H1 (cell line): ENCODE results near the gene DUSP23. TPM values are rescaled to one million over a fixed set of nuclear protein-coding genes. Genes with fewer than 3 reads are reported as not detected.

Source experiments
- CTCF ChIA-PET: fragments of 300-600 bp; sonication (Branson Sonifier 250); formaldehyde crosslinking; loops from one replicate; lab custom pipeline; 2021; ENCODE audit not compliant: partially characterized antibody; lab: Charles Lee
- POLR2A ChIA-PET: fragments of 300-600 bp; sonication (Branson Sonifier 250); formaldehyde crosslinking; loops from one replicate; lab custom pipeline; 2021; ENCODE audit warnings: inconsistent platforms; ENCODE audit not compliant: partially characterized antibody; lab: Charles Lee
- DNase-seq, 2 experiments: peaks; one replicate each; pipeline versions ENCODE4 v3.0.0 to v3.0.0-alpha.2; 2010 to 2022; ENCODE audit warnings: low spot score in 2 of 2, low read depth in 1 of 2, mixed read lengths in 1 of 2
- FAIRE-seq: peaks from 2 replicates; lab custom pipeline; 2011; peaks lifted over from hg19 to GRCh38; lab: Jason Lieb, UNC
- H2AFZ ChIP-seq: 2 replicates; pipeline ENCODE4 v1.8.1; 2012; ENCODE audit warnings: low read length, inconsistent platforms
- H2AK5ac ChIP-seq: 2 replicates; pipeline ENCODE4 v1.6.1; 2013; ENCODE audit warnings: low read depth, low read length
- H2BK120ac ChIP-seq: replicated peaks from 2 replicates; pipeline ENCODE3; 2013; ENCODE audit warnings: low read depth, low read length, inconsistent platforms
- H2BK12ac ChIP-seq: 2 replicates; pipeline ENCODE4 v1.6.1; 2013; ENCODE audit warnings: low read depth, low read length
- H2BK15ac ChIP-seq: 2 replicates; pipeline ENCODE4 v1.6.1; 2013; ENCODE audit warnings: low read length
- H2BK20ac ChIP-seq: 2 replicates; pipeline ENCODE4 v1.6.1; 2013; ENCODE audit warnings: low read length
- H2BK5ac ChIP-seq: 2 replicates; pipeline ENCODE4 v1.6.1; 2013; ENCODE audit warnings: low read depth, low read length
- H3K14ac ChIP-seq: 2 replicates; pipeline ENCODE4 v1.6.1; 2013; ENCODE audit warnings: inconsistent platforms; ENCODE audit not compliant: insufficient read length
- H3K18ac ChIP-seq: 2 replicates; pipeline ENCODE4 v1.6.1; 2013; ENCODE audit warnings: low read length; ENCODE audit errors: extremely low read depth
- H3K23ac ChIP-seq: 2 replicates; pipeline ENCODE4 v1.6.1; 2013; ENCODE audit warnings: inconsistent platforms; ENCODE audit not compliant: insufficient read length
- H3K23me2 ChIP-seq: 2 replicates; pipeline ENCODE4 v1.6.1; 2013; ENCODE audit warnings: low read depth, low read length
- H3K27ac ChIP-seq: 2 replicates; pipeline ENCODE4 v1.6.1; 2011; ENCODE audit warnings: low read depth, low read length, inconsistent platforms
- H3K27me3 ChIP-seq, 4 experiments: replicated peaks in 1 of 4; 1 replicate in 1 of 4; 2 replicates in 3 of 4; pipeline versions ENCODE4 v1.6.1 to v1.8.1; 2011 to 2013; ENCODE audit warnings: low read length in 3 of 4, mild to moderate bottlenecking in 3 of 4, inconsistent platforms in 2 of 4, mixed read lengths in 2 of 4, moderate library complexity in 1 of 4; ENCODE audit not compliant: control insufficient read depth in 3 of 4, insufficient read depth in 3 of 4; ENCODE audit errors: extremely low read depth in 1 of 4
- H3K36me3 ChIP-seq, 4 experiments: 2 replicates each; pipeline versions ENCODE4 v1.6.1 to v1.8.1; 2011 to 2013; ENCODE audit warnings: mild to moderate bottlenecking in 4 of 4, low read length in 3 of 4, moderate library complexity in 2 of 4, control low read depth in 1 of 4, inconsistent platforms in 1 of 4; ENCODE audit not compliant: insufficient read depth in 4 of 4, control insufficient read depth in 2 of 4
- H3K4ac ChIP-seq: replicated peaks from 2 replicates; pipeline ENCODE3; 2013; ENCODE audit warnings: low read length, low read depth, mixed read lengths, inconsistent platforms; ENCODE audit not compliant: insufficient read length
- H3K4me1 ChIP-seq, 4 experiments: replicated peaks in 1 of 4; 1 replicate in 1 of 4; 2 replicates in 3 of 4; pipeline versions ENCODE4 v1.6.1 to v1.8.1; 2011 to 2013; ENCODE audit warnings: low read length in 3 of 4, inconsistent platforms in 2 of 4, mixed read lengths in 1 of 4; ENCODE audit not compliant: insufficient read depth in 4 of 4, control insufficient read depth in 3 of 4
- H3K4me2 ChIP-seq, 2 experiments: 2 replicates each; pipeline versions ENCODE4 v1.6.1 to v1.8.1; 2011 to 2013; ENCODE audit warnings: low read depth in 2 of 2, low read length in 2 of 2, control low read depth in 1 of 2, inconsistent platforms in 1 of 2, mild to moderate bottlenecking in 1 of 2; ENCODE audit not compliant: insufficient read depth in 1 of 2
- H3K4me3 ChIP-seq, 4 experiments: fragments of 200-600, 300-600 bp in 1 of 4; sonication (generic), shearing (Covaris generic), sonication (Bioruptor Twin) in 1 of 4; 2 replicates each; pipeline versions ENCODE4 v1.5.1 to v1.8.1; 2011 to 2016; ENCODE audit warnings: low read length in 4 of 4, low read depth in 3 of 4, control low read depth in 2 of 4, inconsistent platforms in 2 of 4, mild to moderate bottlenecking in 2 of 4, mixed read lengths in 1 of 4, moderate library complexity in 1 of 4; ENCODE audit not compliant: insufficient read depth in 2 of 4; ENCODE audit errors: extremely low read depth in 1 of 4
- H3K56ac ChIP-seq: replicated peaks from 2 replicates; pipeline ENCODE3; 2013; ENCODE audit warnings: low read depth, mild to moderate bottlenecking, mixed read lengths, low read length, inconsistent platforms; ENCODE audit not compliant: insufficient read length
- H3K79me1 ChIP-seq: 2 replicates; pipeline ENCODE4 v1.6.1; 2013; ENCODE audit warnings: low read depth, low read length, control low read depth
- H3K79me2 ChIP-seq, 2 experiments: 2 replicates each; pipeline versions ENCODE4 v1.6.1 to v1.8.1; 2012 to 2013; ENCODE audit warnings: low read length in 2 of 2, mild to moderate bottlenecking in 2 of 2, inconsistent platforms in 1 of 2; ENCODE audit not compliant: insufficient read depth in 2 of 2, control insufficient read depth in 1 of 2
- H3K9ac ChIP-seq, 4 experiments: replicated peaks in 1 of 4; 1 replicate in 1 of 4; 2 replicates in 3 of 4; pipeline versions ENCODE4 v1.6.1 to v1.8.1; 2011 to 2013; ENCODE audit warnings: low read depth in 3 of 4, low read length in 3 of 4, control low read depth in 2 of 4, mild to moderate bottlenecking in 2 of 4, moderate library complexity in 2 of 4, inconsistent platforms in 1 of 4; ENCODE audit errors: extremely low read depth in 1 of 4
- H3K9me3 ChIP-seq, 2 experiments: 2 replicates each; pipeline versions ENCODE4 v1.6.1 to v1.8.1; 2012 to 2013; ENCODE audit warnings: mild to moderate bottlenecking in 2 of 2, moderate library complexity in 2 of 2, control low read depth in 1 of 2, inconsistent platforms in 1 of 2, low read depth in 1 of 2, low read length in 1 of 2, mixed read lengths in 1 of 2; ENCODE audit not compliant: insufficient read depth in 2 of 2
- H4K20me1 ChIP-seq, 2 experiments: replicated peaks in 1 of 2; 2 replicates each; pipeline versions ENCODE3 to v1.8.1; 2011 to 2013; ENCODE audit warnings: inconsistent platforms in 2 of 2, low read length in 2 of 2, mild to moderate bottlenecking in 1 of 2; ENCODE audit not compliant: insufficient read depth in 2 of 2, control insufficient read depth in 1 of 2
- H4K5ac ChIP-seq: 2 replicates; pipeline ENCODE4 v1.6.1; 2013; ENCODE audit warnings: low read length, low read depth, mixed read lengths, inconsistent platforms; ENCODE audit not compliant: insufficient read length
- H4K8ac ChIP-seq: 2 replicates; pipeline ENCODE4 v1.8.0; 2013; ENCODE audit warnings: mild to moderate bottlenecking, moderate library complexity, low read length, inconsistent platforms; ENCODE audit not compliant: insufficient read depth; ENCODE audit errors: extremely low read depth
- H4K91ac ChIP-seq: replicated peaks from 2 replicates; pipeline ENCODE3; 2013; ENCODE audit warnings: low read length, mixed read lengths, inconsistent platforms; ENCODE audit not compliant: insufficient read length
- BRCA1 ChIP-seq: IDR thresholded peaks from 2 replicates; pipeline ENCODE4 v1.6.1; 2012; ENCODE audit warnings: low read depth, low read length, improper control_type of control experiment
- CBX8 ChIP-seq: fragments of 300-800, 300-1000 bp; sonication (generic); IDR thresholded peaks from 2 replicates; pipeline ENCODE4 v1.7.1; 2016; ENCODE audit warnings: low read depth, low read length, borderline replicate concordance
- CTCF ChIP-seq, 3 experiments: IDR thresholded peaks; 1 replicate in 2 of 3; 2 replicates in 1 of 3; pipeline versions ENCODE4 v1.5.1 to v1.6.1; 2011; ENCODE audit warnings: low read length in 3 of 3, mild to moderate bottlenecking in 3 of 3, inconsistent platforms in 2 of 3, low read depth in 1 of 3, moderate library complexity in 1 of 3; ENCODE audit not compliant: insufficient read depth in 1 of 3; ENCODE audit errors: control extremely low read depth in 1 of 3
- JUN ChIP-seq: IDR thresholded peaks from 2 replicates; pipeline ENCODE4 v1.6.1; 2011; ENCODE audit warnings: low read depth, mild to moderate bottlenecking, improper control_type of control experiment, low read length
- KDM5A ChIP-seq: fragments of 200-600 bp; IDR thresholded peaks from 2 replicates; pipeline ENCODE4 v1.7.1; 2012; ENCODE audit warnings: mild to moderate bottlenecking, low read length, inconsistent platforms, mixed read lengths
- POLR2A ChIP-seq, 2 experiments: IDR thresholded peaks; 1 replicate in 1 of 2; 2 replicates in 1 of 2; pipeline ENCODE4 v1.6.1; 2011; ENCODE audit warnings: low read depth in 2 of 2, low read length in 2 of 2, mild to moderate bottlenecking in 2 of 2; ENCODE audit errors: control extremely low read depth in 1 of 2
- RAD21 ChIP-seq, 2 experiments: IDR thresholded peaks in 1 of 2; conservative IDR thresholded peaks in 1 of 2; 2 replicates each; pipeline ENCODE4 v1.6.1; 2011; ENCODE audit warnings: low read depth in 2 of 2, low read length in 2 of 2, improper control_type of control experiment in 1 of 2, inconsistent platforms in 1 of 2, mild to moderate bottlenecking in 1 of 2, moderate library complexity in 1 of 2
- RFX5 ChIP-seq: IDR thresholded peaks from 2 replicates; pipeline ENCODE4 v1.6.1; 2011; ENCODE audit warnings: low read depth, low read length, improper control_type of control experiment, borderline replicate concordance
- SIN3A ChIP-seq, 2 experiments: IDR thresholded peaks in 1 of 2; conservative IDR thresholded peaks in 1 of 2; 2 replicates each; pipeline ENCODE4 v1.6.1; 2011 to 2012; ENCODE audit warnings: low read length in 2 of 2, improper control_type of control experiment in 1 of 2, low read depth in 1 of 2, mild to moderate bottlenecking in 1 of 2
- SP4 ChIP-seq: IDR thresholded peaks from 2 replicates; pipeline ENCODE4 v1.6.1; 2012; ENCODE audit warnings: low read length, inconsistent platforms
- WGBS, 2 experiments: shearing (Covaris generic) in 1 of 2; methylation state at CpG; one replicate each; pipeline versions ENCODE4 v1.1.6 to v1.1.7; 2013 to 2015; ENCODE audit warnings: low lambda C conversion rate in 2 of 2, mixed read lengths in 2 of 2, inconsistent platforms in 1 of 2, low coverage in 1 of 2, missing lambda C conversion rate in 1 of 2; ENCODE audit not compliant: insufficient replicate concordance in 2 of 2, insufficient coverage in 1 of 2, insufficient read length in 1 of 2; ENCODE audit errors: extremely low coverage in 1 of 2, missing lambda C conversion rate in 1 of 2; 5-methylcytosine and 5-hydroxymethylcytosine counted together
- polyA plus RNA-seq, 7 experiments: library from polyadenylated mRNA; depleted of rRNA in 3 of 7; stranded (reverse) in 5 of 7; unstranded in 2 of 7; fragments of >200 nt in 5 of 7; fragments of 200-250 nt in 2 of 7; gene quantifications; 1 replicate in 5 of 7; 2 replicates in 1 of 7; 4 replicates in 1 of 7; pipeline versions ENCODE4 v1.2.1 to v1.2.3, GENCODE V29; 2011 to 2013; ENCODE audit warnings: missing spikeins in 2 of 7, mixed read lengths in 2 of 7
- total RNA-seq: library from RNA; stranded (reverse); fragmentation: NEBNext Ultra II Directional; extraction: Animal tissue kit (Norgen Biotek cat#: 25700); gene quantifications from 2 replicates; pipeline ENCODE4 v1.2.1, GENCODE V29; 2021

The DUSP23 gene
- total and polyA plus RNA-seq, 2 of the 8 experiments (the other 6 are each of a cell fraction or from before 2014, with no cell fraction given), result 45.8 to 80.1 TPM

- Histone ChIP-seq H3K27me3 (no peaks in the 10 kb centered on the region), H3K9ac (no peak overlapping the region), H3K36me3 (no peaks in the 10 kb centered on the region), H2BK5ac (no peak overlapping the region), H3K56ac (no peak overlapping the region), H3K4me2 (no peak overlapping the region), H2BK15ac (no peak overlapping the region), H4K5ac (no peak overlapping the region), H4K20me1 (no peaks in the 10 kb centered on the region), H2BK120ac (no peak overlapping the region), H4K8ac (no peak overlapping the region), H4K91ac (no peak overlapping the region), H3K14ac (no peak overlapping the region), H3K18ac (no peak overlapping the region), H2AFZ (no peak overlapping the region), H3K4me3 (no peak overlapping the region), H3K27ac (no peak overlapping the region), H2AK5ac (no peak overlapping the region), H3K9me3 (no peaks in the 10 kb centered on the region), H3K23ac (no peak overlapping the region), H3K79me1 (no peaks in the 10 kb centered on the region), H3K23me2 (no peaks in the 10 kb centered on the region), H2BK12ac (no peak overlapping the region), H3K4me1 (no peaks in the 10 kb centered on the region), H3K79me2 (no peaks in the 10 kb centered on the region), H3K4ac (no peak overlapping the region), H2BK20ac (no peak overlapping the region)
- DNase-seq, result no peak
- no peak for FAIRE-seq
- ChIA-PET POLR2A (interaction anchor here (2.0 kb wide), 1 partner anchor 91 kb away, joined by 10 read pairs; no protein-coding TSS in a partner anchor), CTCF (interaction anchor here (0.9 to 26.0 kb wide), 20 partner anchors 8 to 603 kb away, joined by 3 to 645 read pairs (median 22); partner anchors contain the start of gene SLAMF8)
- WGBS, 2 experiments, result 80% methylated on average over 8 of the region's 8 CpGs; no CpG with 5 or more reads in 1 of the 2 experiments
- no peak for TF ChIP-seq RAD21 (IDR thresholded peaks at IDR 0.05 in 1 of 2, conservative IDR thresholded peaks at IDR 0.05 in 1 of 2; ENCODE audit: low read depth in 2 of 2, low read length in 2 of 2)
- no peak for TF ChIP-seq CBX8
- TF ChIP-seq SIN3A (conservative IDR thresholded peaks at IDR 0.05 in 1 of 2, IDR thresholded peaks at IDR 0.05 in 1 of 2; ENCODE audit: low read depth in 1 of 2, low read length in 2 of 2), result no peak
- TF ChIP-seq RFX5, result no peak
- TF ChIP-seq SP4, result no peak
- no peak for TF ChIP-seq JUN
- no peak for TF ChIP-seq BRCA1
- TF ChIP-seq KDM5A, result no peak
- TF ChIP-seq CTCF (IDR thresholded peaks at IDR 0.05; ENCODE audit: control extremely low read depth in 1 of 3, insufficient read depth in 1 of 3, low read depth in 1 of 3, low read length in 3 of 3), result no peak
- TF ChIP-seq POLR2A (IDR thresholded peaks at IDR 0.05; ENCODE audit: control extremely low read depth in 1 of 2, low read depth in 2 of 2, low read length in 2 of 2), result no peak
Observed at GRCh38 chr1:159800177-159800930, 19.6 kb downstream of the DUSP23 start.
